Measurements from ENCODE around the gene FBXO45.

DNA sequence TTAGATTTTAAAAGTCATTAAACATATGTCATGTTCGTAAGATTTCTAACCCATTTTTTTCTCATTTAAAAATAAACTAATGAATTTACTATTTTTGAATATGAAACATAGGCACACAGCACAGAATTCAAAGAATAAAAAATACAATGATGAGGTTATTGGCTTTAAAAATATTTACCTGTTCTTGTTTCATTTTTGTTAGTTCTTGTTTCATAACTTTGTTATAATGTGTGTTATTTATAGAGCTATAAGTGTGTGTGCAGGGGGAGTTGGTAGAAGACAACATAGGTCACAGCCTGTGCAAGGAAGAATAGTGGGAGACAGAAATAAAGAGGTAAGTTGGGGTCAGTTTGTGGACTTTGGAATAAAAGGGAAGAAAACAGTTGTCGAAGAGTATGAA, 40.2 kb downstream of the FBXO45 start:
- TF ChIP-seq, protein P1, sequence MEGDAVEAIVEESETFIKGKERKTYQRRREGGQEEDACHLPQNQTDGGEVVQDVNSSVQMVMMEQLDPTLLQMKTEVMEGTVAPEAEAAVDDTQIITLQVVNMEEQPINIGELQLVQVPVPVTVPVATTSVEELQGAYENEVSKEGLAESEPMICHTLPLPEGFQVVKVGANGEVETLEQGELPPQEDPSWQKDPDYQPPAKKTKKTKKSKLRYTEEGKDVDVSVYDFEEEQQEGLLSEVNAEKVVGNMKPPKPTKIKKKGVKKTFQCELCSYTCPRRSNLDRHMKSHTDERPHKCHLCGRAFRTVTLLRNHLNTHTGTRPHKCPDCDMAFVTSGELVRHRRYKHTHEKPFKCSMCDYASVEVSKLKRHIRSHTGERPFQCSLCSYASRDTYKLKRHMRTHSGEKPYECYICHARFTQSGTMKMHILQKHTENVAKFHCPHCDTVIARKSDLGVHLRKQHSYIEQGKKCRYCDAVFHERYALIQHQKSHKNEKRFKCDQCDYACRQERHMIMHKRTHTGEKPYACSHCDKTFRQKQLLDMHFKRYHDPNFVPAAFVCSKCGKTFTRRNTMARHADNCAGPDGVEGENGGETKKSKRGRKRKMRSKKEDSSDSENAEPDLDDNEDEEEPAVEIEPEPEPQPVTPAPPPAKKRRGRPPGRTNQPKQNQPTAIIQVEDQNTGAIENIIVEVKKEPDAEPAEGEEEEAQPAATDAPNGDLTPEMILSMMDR (IDR thresholded peaks at IDR 0.05; ENCODE audit: poor library complexity): no peak
- TF ChIP-seq EZH2 (IDR thresholded peaks at IDR 0.05; ENCODE audit: borderline replicate concordance): no peak
